Measurements from ENCODE around the gene NRG2.

Gene NRG2

DNA sequence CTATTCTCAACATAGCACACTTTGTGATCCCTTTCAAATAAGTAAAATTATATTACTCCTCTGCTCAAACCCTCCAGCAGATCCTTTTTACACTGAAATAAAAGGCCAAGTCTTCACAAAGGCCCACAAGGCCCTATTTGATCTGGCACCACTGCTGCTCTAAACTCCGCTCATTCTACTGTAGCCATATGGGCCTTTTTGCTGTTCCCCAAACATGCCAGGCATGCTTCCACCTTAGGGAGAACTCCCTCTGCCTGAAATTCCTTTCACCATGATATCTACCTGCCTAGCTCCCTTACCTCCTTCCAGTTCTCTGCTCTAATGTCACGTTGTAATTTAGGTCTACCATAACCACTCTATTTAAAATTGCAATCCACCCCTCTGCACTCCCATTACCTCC is 28.3 kb downstream of the NRG2 start:
- peaks cover 0 to 2% of the 10 kb centered on the region in 2 donors for H3K27me3 ChIP-seq (ENCODE audit: control insufficient read depth in 2 of 2, insufficient read depth in 2 of 2, low read length in 2 of 2)
- H3K4me1 ChIP-seq (ENCODE audit: control insufficient read depth in 2 of 2, insufficient read depth in 2 of 2, low read length in 2 of 2) = no peaks in the 10 kb centered on the region
- H3K4me3 ChIP-seq (ENCODE audit: low read length in 2 of 2) = no peak overlapping the region
- H3K9me3 ChIP-seq (ENCODE audit: control insufficient read depth in 2 of 2, low read length in 2 of 2) = no peaks in the 10 kb centered on the region
- H3K27ac ChIP-seq (ENCODE audit: low read depth in 2 of 2, low read length in 2 of 2) = no peak overlapping the region
- H3K36me3 ChIP-seq (ENCODE audit: control insufficient read depth in 2 of 2, insufficient read depth in 2 of 2, low read length in 2 of 2) = no peaks in the 10 kb centered on the region
- H3K9ac ChIP-seq (ENCODE audit: low read depth in 1 of 2, low read length in 2 of 2) = no peak overlapping the region

DNA sequence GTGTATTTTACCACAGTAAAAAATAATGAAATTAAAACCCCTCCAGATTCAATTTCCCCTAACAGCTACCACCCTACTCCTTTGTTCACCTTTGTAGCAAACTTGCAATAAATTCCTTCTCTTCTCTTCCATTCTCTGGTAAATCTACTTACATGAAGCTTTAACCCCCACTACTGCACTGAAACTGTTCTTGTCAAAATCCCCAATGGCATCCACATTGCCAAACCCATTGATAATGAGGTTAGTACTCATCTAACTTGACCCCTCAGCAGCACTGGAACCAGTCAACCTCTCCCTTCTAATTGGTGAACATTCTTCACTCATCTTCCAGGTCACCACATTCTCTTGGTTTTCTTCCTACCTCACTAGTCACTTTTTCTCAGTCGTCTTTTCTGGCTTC is 29.6 kb downstream of the NRG2 start:
- no peak overlapping the region for H3K27ac ChIP-seq (ENCODE audit: low read depth in 2 of 2, low read length in 2 of 2)
- no peak overlapping the region for H3K9ac ChIP-seq (ENCODE audit: low read depth in 1 of 2, low read length in 2 of 2)
- H3K36me3 ChIP-seq (ENCODE audit: control insufficient read depth in 2 of 2, insufficient read depth in 2 of 2, low read length in 2 of 2) = no peaks in the 10 kb centered on the region
- H3K27me3 ChIP-seq (ENCODE audit: control insufficient read depth in 2 of 2, insufficient read depth in 2 of 2, low read length in 2 of 2) = peaks cover 2 to 4% of the 10 kb centered on the region in 2 donors
- H3K4me3 ChIP-seq (ENCODE audit: low read length in 2 of 2) = no peak overlapping the region
- H3K9me3 ChIP-seq (ENCODE audit: control insufficient read depth in 2 of 2, low read length in 2 of 2) = no peaks in the 10 kb centered on the region
- H3K4me1 ChIP-seq (ENCODE audit: control insufficient read depth in 2 of 2, insufficient read depth in 2 of 2, low read length in 2 of 2) = no peaks in the 10 kb centered on the region

DNA sequence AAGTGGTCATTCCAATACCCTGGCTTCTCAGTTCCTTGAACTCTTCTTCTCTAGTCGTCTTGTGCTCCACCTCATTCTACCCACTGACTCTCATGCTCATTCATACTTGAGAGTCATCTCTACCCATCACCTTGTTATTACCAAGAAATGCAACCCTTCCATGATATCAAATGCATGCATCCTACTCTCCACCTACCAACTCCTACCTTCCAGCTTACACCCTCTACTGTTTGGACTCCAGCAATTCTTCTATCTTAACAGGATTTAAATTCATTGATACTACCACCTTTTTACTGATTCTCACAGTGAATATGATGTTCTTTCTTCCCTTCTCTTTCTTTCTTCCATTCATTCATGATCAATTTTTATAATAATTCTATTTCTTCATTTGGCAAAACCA is 30.7 kb downstream of the NRG2 start:
- Histone ChIP-seq H3K27me3 (ENCODE audit: control insufficient read depth in 2 of 2, insufficient read depth in 2 of 2, low read length in 2 of 2) (peaks cover 2 to 4% of the 10 kb centered on the region in 2 donors), H3K27ac (ENCODE audit: low read depth in 2 of 2, low read length in 2 of 2) (no peak overlapping the region)

DNA sequence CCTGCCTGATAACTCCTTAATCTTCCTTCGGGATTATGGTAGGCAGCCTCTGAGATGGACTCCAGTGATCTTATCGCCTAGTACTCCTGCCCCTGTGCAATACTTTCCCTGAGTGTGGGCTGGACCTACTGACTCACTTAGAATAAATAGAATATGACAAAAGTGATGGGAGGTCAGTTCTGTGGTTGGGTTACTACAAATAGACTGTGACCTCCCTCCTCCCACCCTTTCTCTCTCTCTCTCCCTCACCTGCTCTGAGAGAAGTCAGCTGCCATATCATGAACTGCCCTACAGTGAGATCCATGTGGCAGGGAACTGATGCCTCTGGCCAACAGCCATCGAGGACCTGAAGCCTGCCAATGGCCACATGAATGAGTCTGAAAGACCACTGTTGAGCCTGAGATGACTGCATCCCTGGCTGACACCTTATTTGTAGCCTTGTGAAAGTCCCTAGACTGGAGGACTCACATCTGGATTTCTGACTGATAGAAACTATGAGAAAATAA is 31.7 kb downstream of the NRG2 start:
- Histone ChIP-seq H3K27ac (ENCODE audit: low read depth in 2 of 2, low read length in 2 of 2) (no peak overlapping the region), H3K4me3 (ENCODE audit: low read length in 2 of 2) (no peak overlapping the region), H3K9ac (ENCODE audit: low read depth in 1 of 2, low read length in 2 of 2) (no peak overlapping the region), H3K27me3 (ENCODE audit: control insufficient read depth in 2 of 2, insufficient read depth in 2 of 2, low read length in 2 of 2) (peaks cover 2 to 4% of the 10 kb centered on the region in 2 donors), H3K4me1 (ENCODE audit: control insufficient read depth in 2 of 2, insufficient read depth in 2 of 2, low read length in 2 of 2) (no peaks in the 10 kb centered on the region), H3K36me3 (ENCODE audit: control insufficient read depth in 2 of 2, insufficient read depth in 2 of 2, low read length in 2 of 2) (no peaks in the 10 kb centered on the region), H3K9me3 (ENCODE audit: control insufficient read depth in 2 of 2, low read length in 2 of 2) (no peaks in the 10 kb centered on the region)

More for the DNA sequence above, 30.7 kb downstream of the NRG2 start:
- H3K4me1 ChIP-seq (ENCODE audit: control insufficient read depth in 2 of 2, insufficient read depth in 2 of 2, low read length in 2 of 2) = no peaks in the 10 kb centered on the region
- no peaks in the 10 kb centered on the region for H3K36me3 ChIP-seq (ENCODE audit: control insufficient read depth in 2 of 2, insufficient read depth in 2 of 2, low read length in 2 of 2)
- no peaks in the 10 kb centered on the region for H3K9me3 ChIP-seq (ENCODE audit: control insufficient read depth in 2 of 2, low read length in 2 of 2)
- no peak overlapping the region for H3K9ac ChIP-seq (ENCODE audit: low read depth in 1 of 2, low read length in 2 of 2)
- no peak overlapping the region for H3K4me3 ChIP-seq (ENCODE audit: low read length in 2 of 2)

DNA sequence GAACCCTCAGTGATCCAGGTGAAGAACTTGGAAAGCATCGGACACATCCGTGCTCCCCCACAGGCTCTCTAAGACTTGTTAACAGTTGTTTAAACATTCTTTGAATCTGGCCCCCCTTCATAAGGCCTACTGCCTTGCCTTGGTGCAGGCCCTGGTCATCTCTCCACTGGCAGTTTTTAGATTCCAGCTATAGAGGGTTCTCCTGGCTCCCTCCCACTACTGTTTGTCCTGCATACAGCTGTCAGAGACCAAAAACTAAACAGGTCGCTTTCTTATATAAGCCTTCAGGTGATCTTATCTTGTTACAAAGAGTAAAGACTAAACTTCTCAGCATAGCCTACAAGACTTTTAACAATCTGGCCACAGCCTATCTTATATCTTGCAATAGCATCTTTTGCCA is 32.3 kb downstream of the NRG2 start:
- Histone ChIP-seq H3K4me3 (ENCODE audit: low read length in 2 of 2) (no peak overlapping the region), H3K9me3 (ENCODE audit: control insufficient read depth in 2 of 2, low read length in 2 of 2) (no peaks in the 10 kb centered on the region), H3K27ac (ENCODE audit: low read depth in 2 of 2, low read length in 2 of 2) (no peak overlapping the region), H3K27me3 (ENCODE audit: control insufficient read depth in 2 of 2, insufficient read depth in 2 of 2, low read length in 2 of 2) (peaks cover 0 to 4% of the 10 kb centered on the region in 2 donors), H3K9ac (ENCODE audit: low read depth in 1 of 2, low read length in 2 of 2) (no peak overlapping the region), H3K4me1 (ENCODE audit: control insufficient read depth in 2 of 2, insufficient read depth in 2 of 2, low read length in 2 of 2) (no peaks in the 10 kb centered on the region), H3K36me3 (ENCODE audit: control insufficient read depth in 2 of 2, insufficient read depth in 2 of 2, low read length in 2 of 2) (no peaks in the 10 kb centered on the region)

DNA sequence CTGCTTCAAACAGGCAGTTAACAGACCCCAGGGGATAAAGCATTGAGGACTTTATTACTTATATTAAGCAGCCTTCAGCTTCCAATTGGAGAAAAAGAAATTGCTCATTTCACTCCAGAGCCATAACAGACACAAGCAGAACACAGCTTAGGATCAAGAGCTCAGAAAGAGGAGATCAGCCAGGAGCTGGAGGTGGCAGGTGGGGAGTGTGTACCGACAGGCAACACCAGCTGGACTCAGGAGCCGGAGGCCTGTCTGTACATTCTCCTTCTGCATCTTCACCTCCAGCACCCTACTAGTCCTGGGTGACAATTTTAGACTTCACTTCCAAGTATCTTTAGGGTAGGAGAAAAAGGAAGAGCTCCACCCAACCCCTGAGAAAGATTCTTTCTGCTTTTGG is 35.8 kb downstream of the NRG2 start:
- peaks cover 3 to 17% of the 10 kb centered on the region in 2 donors for H3K27me3 ChIP-seq (ENCODE audit: control insufficient read depth in 2 of 2, insufficient read depth in 2 of 2, low read length in 2 of 2)
- no peaks in the 10 kb centered on the region for H3K9me3 ChIP-seq (ENCODE audit: control insufficient read depth in 2 of 2, low read length in 2 of 2)
- H3K27ac ChIP-seq (ENCODE audit: low read depth in 2 of 2, low read length in 2 of 2) = no peak overlapping the region
- H3K4me1 ChIP-seq (ENCODE audit: control insufficient read depth in 2 of 2, insufficient read depth in 2 of 2, low read length in 2 of 2) = no peaks in the 10 kb centered on the region
- no peak overlapping the region for H3K9ac ChIP-seq (ENCODE audit: low read depth in 1 of 2, low read length in 2 of 2)
- H3K36me3 ChIP-seq (ENCODE audit: control insufficient read depth in 2 of 2, insufficient read depth in 2 of 2, low read length in 2 of 2) = no peaks in the 10 kb centered on the region
- H3K4me3 ChIP-seq (ENCODE audit: low read length in 2 of 2) = no peak overlapping the region

DNA sequence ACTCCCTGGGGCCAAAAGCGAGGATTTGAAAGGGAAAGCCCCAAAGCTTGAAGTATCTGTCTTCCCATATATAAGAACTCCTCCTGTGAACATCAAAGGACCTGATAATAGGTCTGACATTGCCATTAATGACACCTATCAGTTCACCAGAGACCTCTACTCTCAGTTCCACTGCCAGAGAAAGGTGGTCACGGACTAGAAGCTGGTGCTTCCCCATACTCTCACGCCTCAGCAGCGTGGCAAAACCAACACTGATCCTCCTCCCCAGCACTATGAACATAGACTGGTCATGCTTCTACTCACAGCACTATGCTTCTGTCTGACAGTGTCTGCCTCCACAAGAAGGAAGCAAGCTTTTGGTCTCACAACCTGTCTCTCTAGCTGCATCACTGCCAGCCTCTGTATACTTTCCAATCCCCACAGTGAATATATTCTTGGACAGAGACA is 37.9 kb downstream of the NRG2 start:
- Histone ChIP-seq H3K4me1 (ENCODE audit: control insufficient read depth in 2 of 2, insufficient read depth in 2 of 2, low read length in 2 of 2) (no peaks in the 10 kb centered on the region), H3K36me3 (ENCODE audit: control insufficient read depth in 2 of 2, insufficient read depth in 2 of 2, low read length in 2 of 2) (no peaks in the 10 kb centered on the region), H3K27me3 (ENCODE audit: control insufficient read depth in 2 of 2, insufficient read depth in 2 of 2, low read length in 2 of 2) (peaks cover 3 to 17% of the 10 kb centered on the region in 2 donors), H3K4me3 (ENCODE audit: low read length in 2 of 2) (no peak overlapping the region), H3K27ac (ENCODE audit: low read depth in 2 of 2, low read length in 2 of 2) (no peak overlapping the region), H3K9me3 (ENCODE audit: control insufficient read depth in 2 of 2, low read length in 2 of 2) (no peaks in the 10 kb centered on the region), H3K9ac (ENCODE audit: low read depth in 1 of 2, low read length in 2 of 2) (no peak overlapping the region)

DNA sequence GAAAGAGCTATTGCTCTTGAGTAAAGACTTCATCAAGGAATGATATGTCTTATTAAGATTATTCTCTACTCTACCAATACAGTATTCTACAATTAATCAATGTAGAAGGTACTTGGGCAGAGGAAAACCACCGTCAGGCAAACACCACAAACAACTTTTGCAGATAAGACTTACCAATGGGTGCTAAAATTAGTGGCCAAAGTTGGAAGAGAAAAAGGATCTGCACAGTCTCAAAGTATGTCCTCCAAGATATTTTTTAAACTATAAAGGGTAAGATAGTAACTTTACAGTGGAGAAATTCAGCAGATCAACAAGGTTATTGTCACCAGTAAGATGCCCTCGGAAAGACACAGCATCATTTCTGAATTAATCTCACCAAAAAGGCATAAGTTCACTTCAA is 38.9 kb downstream of the NRG2 start:
- Histone ChIP-seq H3K4me1 (ENCODE audit: control insufficient read depth in 2 of 2, insufficient read depth in 2 of 2, low read length in 2 of 2) (no peaks in the 10 kb centered on the region), H3K27me3 (ENCODE audit: control insufficient read depth in 2 of 2, insufficient read depth in 2 of 2, low read length in 2 of 2) (peaks cover 3 to 17% of the 10 kb centered on the region in 2 donors), H3K36me3 (ENCODE audit: control insufficient read depth in 2 of 2, insufficient read depth in 2 of 2, low read length in 2 of 2) (no peaks in the 10 kb centered on the region), H3K27ac (ENCODE audit: low read depth in 2 of 2, low read length in 2 of 2) (no peak overlapping the region), H3K9ac (ENCODE audit: low read depth in 1 of 2, low read length in 2 of 2) (no peak overlapping the region), H3K4me3 (ENCODE audit: low read length in 2 of 2) (no peak overlapping the region), H3K9me3 (ENCODE audit: control insufficient read depth in 2 of 2, low read length in 2 of 2) (no peaks in the 10 kb centered on the region)

DNA sequence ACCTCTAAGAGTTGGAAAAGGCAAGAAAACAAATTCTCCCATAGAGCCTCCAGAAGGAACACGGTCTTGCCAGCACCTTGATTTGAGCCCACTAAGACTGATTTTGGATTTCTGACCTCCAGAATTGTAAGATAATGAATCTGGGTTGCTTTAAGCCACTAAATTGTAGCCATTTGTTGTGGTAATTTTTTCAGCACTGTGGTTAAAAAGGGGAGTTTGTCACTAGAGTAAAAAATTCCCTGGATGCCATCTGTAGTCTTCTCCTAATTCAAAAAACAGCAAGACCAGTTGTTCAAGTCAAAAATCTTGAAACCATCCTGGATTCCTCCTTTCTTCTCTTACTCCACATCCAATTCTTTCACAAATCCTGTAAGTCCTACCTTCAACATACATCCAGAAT is 39.6 kb downstream of the NRG2 start:
- no peaks in the 10 kb centered on the region for H3K36me3 ChIP-seq (ENCODE audit: control insufficient read depth in 2 of 2, insufficient read depth in 2 of 2, low read length in 2 of 2)
- H3K9ac ChIP-seq (ENCODE audit: low read depth in 1 of 2, low read length in 2 of 2) = no peak overlapping the region
- H3K4me3 ChIP-seq (ENCODE audit: low read length in 2 of 2) = no peak overlapping the region
- no peaks in the 10 kb centered on the region for H3K9me3 ChIP-seq (ENCODE audit: control insufficient read depth in 2 of 2, low read length in 2 of 2)
- H3K27ac ChIP-seq (ENCODE audit: low read depth in 2 of 2, low read length in 2 of 2) = no peak overlapping the region
- peaks cover 3 to 14% of the 10 kb centered on the region in 2 donors for H3K27me3 ChIP-seq (ENCODE audit: control insufficient read depth in 2 of 2, insufficient read depth in 2 of 2, low read length in 2 of 2)
- H3K4me1 ChIP-seq (ENCODE audit: control insufficient read depth in 2 of 2, insufficient read depth in 2 of 2, low read length in 2 of 2) = no peaks in the 10 kb centered on the region

DNA sequence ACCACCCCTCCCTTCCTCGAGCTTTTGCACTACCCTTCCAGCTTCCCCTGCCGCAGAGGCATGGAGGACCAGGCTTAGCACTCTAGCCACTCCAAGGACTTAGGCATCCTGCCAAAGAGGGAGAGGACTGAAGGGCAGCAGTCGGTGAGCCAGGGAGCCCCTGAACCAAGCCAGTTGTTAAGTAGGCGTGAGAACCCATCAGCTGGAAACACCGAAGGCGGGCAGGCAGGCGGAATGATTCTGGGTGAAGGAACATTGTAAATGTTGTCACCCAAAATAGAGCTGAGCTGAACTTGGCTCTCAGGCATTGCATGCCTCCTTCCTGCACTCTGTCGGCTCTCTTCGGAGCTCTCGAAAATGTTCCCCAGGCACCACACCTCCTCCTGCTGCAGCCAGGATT is 42.8 kb downstream of the NRG2 start:
- H3K27me3 ChIP-seq (ENCODE audit: control insufficient read depth in 2 of 2, insufficient read depth in 2 of 2, low read length in 2 of 2) = peaks cover 3 to 12% of the 10 kb centered on the region in 2 donors
- no peaks in the 10 kb centered on the region for H3K36me3 ChIP-seq (ENCODE audit: control insufficient read depth in 2 of 2, insufficient read depth in 2 of 2, low read length in 2 of 2)
- H3K9me3 ChIP-seq (ENCODE audit: control insufficient read depth in 2 of 2, low read length in 2 of 2) = no peaks in the 10 kb centered on the region
- H3K27ac ChIP-seq (ENCODE audit: low read depth in 2 of 2, low read length in 2 of 2) = no peak overlapping the region
- no peaks in the 10 kb centered on the region for H3K4me1 ChIP-seq (ENCODE audit: control insufficient read depth in 2 of 2, insufficient read depth in 2 of 2, low read length in 2 of 2)
- no peak overlapping the region for H3K4me3 ChIP-seq (ENCODE audit: low read length in 2 of 2)
- no peak overlapping the region for H3K9ac ChIP-seq (ENCODE audit: low read depth in 1 of 2, low read length in 2 of 2)

DNA sequence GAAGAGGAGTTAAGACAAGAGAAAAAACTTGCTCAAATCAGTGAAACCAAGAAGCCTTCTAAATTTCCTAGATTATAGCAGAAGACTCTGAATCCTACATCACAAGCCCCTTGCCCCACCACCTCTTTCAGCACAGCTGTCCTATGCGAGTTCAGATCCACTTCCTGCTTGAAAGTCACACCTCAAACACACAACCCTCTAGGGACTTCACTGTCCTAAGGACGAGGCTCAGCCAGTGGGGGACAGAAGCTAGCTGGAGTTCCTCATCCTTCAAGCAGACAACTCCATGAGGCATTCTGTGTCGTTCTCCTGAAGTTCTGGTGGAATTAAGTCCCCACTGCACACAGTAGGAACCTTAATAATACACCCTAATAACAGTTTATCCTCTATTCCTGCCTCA is 44.3 kb downstream of the NRG2 start:
- Histone ChIP-seq H3K4me3 (ENCODE audit: low read length in 2 of 2) (no peak overlapping the region), H3K27me3 (ENCODE audit: control insufficient read depth in 2 of 2, insufficient read depth in 2 of 2, low read length in 2 of 2) (peaks cover 0 to 10% of the 10 kb centered on the region in 2 donors), H3K4me1 (ENCODE audit: control insufficient read depth in 2 of 2, insufficient read depth in 2 of 2, low read length in 2 of 2) (no peaks in the 10 kb centered on the region), H3K36me3 (ENCODE audit: control insufficient read depth in 2 of 2, insufficient read depth in 2 of 2, low read length in 2 of 2) (no peaks in the 10 kb centered on the region), H3K9ac (ENCODE audit: low read depth in 1 of 2, low read length in 2 of 2) (no peak overlapping the region), H3K9me3 (ENCODE audit: control insufficient read depth in 2 of 2, low read length in 2 of 2) (no peaks in the 10 kb centered on the region), H3K27ac (ENCODE audit: low read depth in 2 of 2, low read length in 2 of 2) (no peak overlapping the region)
